HG03280 (cell line): Measurements from ENCODE around the gene CTTN.
"Not testable (repeated sequence)": the region's sequence is repeated elsewhere in the genome, so short reads cannot be mapped to it uniquely, and the experiment has no call there.

Source experiments
- ATAC-seq: cut with Tn5 transposase; IDR thresholded peaks from one replicate; pipeline ENCODE4 v1.9.1; 2021; ENCODE audit warnings: mild to moderate bottlenecking, moderate library complexity; ENCODE audit not compliant: unreplicated experiment

Gene CTTN

DNA sequence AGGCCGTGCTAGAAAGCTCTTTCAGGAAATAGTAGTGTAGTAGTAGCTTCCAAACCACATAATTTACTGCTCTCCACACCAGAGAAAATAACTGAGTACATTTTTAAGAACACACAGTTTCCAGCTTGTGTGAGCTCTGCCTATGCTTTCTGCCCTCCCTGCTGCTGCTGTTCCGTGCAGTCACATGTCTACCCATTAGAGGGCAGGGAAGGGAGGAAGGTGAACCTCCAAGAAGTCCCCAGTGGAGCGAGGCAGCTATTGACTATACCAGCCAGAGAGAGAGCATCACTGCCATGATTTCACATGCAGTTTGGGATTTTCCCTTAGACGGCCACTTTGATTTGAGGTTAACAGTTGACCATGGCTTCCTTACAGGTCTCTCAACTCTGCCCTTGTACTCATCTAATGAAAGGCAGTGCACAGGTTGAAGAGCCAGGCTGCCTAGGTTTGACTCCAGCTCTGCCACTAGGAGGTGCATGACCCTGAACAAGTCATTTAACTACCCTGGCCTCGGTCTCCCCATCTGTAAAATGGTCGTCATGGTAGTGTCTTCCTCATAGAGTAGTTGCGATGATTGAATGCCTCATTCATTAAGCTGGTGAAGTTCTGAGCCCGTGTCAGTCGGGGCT is 19.7 kb upstream of the CTTN start:
- ATAC-seq, result no peak

DNA sequence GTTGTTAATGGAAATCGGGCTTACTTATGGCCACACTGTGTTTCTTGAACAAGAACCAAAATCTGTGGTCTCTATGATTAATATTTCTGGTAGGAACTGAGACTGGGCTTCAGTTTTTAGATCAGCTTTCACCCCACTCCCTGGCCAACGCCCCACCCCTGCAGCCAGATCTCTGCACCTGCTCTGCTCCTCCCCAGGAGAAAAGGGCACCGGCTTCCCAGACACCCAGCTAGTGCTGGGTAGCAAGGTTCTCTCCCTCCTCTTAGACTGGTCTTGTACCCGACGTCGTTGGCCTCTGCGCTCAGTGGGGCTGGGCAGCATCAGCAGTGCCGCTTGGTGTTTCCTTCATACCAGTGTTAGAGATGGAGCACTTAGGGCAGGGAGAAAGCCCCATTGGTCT is 17.0 kb upstream of the CTTN start:
- ATAC-seq, result no peak

DNA sequence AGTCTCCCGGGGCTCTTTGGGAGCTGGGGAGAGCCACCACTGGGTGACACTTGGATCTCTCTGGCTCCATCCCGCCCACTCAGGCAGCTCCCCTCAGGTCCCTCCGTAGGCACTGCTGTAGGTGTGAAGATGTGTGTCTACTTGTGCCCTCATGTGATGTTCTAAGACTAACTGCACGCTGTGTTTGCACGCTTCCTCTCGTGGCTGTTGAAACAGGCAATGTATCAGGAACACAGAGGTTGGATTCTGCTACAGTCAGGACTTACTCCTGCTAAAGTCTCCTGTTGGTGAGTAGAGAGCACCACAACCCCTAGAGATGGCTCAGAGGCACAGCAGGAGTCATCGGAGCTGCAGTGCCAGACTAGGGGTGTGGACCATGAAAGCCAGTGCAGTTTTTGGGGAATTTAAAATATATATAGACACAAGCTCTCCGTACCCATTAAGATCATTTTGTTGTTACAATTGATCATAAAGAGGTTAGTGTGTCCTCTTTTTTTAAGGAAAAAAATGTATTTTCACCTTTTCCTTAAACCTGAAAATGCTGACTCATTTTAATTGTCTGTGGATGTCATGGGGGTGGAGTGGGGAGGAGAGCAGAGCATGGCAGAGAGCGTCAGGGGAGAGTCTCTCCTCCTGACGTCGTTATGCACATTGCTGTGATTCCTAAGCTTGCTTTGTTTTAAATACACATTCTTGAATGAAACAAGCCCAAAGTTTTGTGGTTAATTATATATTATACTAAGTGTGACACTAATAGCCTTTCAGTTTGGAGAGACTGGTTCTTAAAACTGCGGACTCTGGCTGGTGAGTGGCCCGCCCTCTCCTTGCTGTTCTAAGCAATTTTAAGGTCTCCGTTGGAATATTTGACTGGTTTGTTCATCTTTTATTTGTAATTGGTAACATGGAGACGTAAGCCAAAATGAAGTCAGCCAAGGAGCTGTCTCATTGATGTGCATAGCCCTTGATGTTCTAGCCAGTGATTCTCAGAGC is 16.2 kb upstream of the CTTN start:
- no peak for ATAC-seq

DNA sequence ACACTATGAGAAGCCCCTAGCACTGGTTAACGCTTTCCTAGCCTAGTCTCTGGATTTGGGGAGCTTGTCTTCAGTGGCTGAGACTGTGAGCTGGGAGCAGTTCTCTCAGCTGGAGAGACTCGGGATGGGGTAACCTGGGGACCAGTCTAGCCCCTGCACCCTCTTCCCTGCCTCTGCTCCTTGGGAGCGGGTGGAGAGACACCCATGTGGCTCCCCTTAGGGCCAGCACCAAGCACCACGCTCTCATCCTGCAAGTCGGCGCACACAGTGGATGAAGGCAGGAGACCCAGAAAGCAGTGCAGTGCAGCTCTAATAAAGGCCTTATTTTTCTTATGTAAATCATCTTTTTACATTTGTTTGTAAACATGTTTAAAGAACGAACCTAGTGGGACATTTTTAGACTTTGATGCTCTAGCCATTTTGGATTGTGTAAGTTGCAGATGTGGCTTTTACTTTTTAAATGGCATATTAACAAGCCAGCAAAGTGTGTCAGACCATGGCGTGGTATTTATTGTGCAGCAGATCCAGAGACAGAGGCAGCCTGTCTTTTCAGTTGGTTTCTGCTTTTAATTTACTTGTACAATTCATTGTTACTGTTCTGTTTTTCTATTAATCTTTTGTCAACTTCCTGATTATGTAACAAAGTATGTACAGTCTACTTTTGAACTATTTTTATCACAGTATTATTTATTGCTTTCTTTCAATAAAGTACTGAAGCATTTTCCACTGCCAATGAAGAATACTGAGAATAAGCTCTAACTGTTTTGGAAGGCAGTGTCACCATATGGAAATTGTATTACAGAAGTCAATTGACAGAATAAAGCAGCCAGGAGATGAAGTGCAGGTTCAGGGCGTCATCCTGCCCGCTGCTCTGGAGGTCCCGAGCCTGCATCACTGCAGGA is 14.4 kb upstream of the CTTN start:
- ATAC-seq, result no peak

DNA sequence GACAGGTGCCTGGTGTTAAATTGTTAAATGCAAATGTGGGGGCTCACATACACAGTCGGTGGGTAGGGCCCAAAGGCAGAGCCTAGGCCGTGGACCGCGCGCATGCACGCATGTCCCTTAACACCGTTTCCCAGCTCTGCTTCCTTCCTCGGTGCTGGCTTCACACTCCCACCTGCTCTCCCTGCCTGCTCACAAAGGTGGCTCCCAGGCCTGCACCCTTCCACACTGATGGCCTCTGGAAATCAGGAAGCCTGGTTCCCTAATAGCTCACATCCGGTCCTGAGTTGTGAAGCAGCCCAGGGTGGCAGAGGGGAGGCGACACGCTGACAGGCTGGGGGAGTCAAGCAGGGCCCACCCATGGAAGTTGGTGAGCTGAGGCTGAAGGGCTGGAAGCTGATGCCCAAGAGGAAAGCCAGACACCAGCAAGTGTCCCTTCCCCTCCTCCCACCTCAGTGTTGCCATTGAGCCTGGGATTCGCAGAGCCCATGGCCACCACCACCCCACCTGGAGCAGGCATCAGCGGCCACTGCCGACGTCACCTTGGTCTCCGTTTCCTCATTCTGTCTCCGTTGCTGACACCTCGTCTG is 13.7 kb upstream of the CTTN start:
- ATAC-seq, result no peak

DNA sequence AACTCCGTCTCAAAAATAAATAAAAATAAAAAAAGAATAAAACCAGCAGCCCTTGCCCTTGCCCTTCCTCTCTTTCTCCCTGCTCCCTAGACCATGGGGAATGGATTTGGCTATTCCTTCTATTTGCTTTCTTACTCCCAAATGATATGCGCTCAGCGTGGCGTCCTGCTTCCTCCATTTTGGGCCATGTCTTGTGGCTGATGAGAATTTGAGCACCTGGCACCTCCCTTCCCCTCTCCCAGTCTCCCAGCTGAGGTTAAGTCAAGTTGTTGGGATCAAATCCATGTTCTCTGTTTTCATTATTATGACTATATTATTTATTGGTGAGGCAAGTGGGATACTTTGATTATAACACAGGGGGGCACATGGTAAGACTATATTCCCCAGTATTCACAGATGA is 10.8 kb upstream of the CTTN start:
- ATAC-seq, result no peak

GRCh38 chr11:70389201-70389600 is 9.1 kb upstream of the CTTN start:
- no peak for ATAC-seq

- ATAC-seq, result not testable (repeated sequence)
These were observed 7.4 kb upstream of the CTTN start for GRCh38 chr11:70390882-70391281.

- no peak for ATAC-seq
These were observed 3.9 kb upstream of the CTTN start for GRCh38 chr11:70394211-70394950.

DNA sequence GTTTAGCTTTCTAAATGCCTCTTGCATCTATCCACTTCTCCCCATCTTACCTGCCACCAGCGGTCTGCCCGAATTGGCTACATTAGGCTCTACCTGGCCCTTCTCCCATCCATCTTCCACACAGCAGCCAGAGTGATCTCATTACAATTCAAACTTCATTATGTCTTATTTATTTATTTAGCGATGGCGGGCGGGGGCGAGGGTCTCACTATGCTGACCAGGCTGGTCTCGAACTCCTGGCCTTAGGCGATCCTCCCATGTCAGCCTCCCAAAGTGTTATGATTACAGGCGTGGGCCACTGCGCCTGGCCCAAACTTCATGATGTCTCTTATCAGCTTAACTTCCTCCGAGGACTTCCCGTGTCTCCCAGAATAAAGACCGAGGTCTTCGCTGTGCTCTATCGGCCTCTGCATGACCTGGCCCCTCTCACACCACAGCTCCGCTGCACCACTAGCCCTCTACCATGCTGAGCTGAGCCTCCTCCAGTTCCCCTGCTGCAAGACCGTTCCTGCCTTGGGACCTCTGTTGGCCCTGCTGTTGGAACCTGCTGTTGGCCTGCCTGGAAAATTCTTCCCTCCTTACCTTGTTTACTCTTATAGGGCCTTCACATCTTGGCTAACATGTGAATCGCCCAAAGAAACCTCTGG is 870 bp upstream of the CTTN start:
- ATAC-seq, result no peak

DNA sequence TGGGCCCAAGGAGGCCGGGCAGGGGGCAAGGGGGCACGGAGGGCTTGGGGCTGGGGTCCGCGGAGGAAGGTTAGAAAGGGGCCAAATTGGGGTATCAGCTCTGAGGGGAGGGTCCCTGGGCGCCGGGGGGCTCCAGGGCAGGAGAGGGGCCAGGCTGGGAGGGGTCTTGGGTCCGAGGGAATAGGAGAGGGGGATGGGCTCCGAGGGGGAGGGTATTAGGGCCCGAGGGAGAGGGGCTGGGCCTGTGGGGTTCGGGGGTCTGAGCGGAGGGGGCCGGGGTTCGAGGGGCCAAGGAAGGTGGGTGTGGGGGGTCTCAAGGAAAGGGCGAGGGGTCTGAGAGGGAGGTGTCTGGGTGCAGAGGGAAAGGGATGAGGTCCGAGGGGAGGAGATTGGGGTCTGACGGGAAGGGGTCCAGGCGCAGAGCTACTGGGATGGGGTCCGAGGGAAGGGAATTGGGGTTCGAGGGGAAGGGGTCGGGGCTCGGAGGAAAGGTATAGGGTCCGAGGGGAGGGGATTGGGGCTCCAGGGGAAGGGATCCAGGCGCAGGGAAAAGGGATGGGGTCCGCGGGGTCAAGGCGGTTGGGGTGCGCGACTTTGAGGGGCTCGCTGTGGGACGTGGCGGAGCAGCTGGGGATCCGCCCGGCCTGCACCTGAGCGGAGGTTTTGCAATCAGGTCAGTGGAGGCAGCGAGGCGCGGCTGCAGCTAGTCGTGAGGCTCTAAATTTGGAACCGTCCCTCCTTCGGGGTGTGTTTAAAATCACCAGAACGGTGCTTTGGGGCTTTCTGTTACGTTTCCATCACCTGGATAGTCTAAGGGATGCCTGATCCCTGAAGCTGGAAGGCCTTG is 728 bp downstream of the CTTN start:
- no peak for ATAC-seq

DNA sequence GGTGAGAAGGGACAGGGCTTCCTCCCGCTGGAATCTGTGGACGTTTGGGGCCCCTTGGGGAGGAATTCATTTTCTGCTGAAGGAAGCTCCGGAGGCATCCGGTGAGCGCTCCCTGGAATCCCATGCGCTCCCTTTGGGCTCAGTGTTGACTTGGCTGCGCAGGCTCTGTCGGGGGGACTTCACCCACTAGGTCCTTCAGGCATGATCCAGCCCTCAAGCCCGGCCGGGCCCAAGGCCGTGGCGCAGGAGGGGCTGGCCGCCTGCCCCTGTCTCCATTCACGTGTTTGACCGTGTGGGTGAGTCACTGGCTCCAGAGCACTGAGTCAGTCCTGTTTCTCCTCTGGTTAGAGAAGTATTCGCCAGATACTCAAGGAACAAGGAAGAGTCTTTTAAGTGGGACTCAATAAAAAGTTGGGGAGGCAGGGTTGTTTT is 1.4 kb downstream of the CTTN start:
- no peak for ATAC-seq

DNA sequence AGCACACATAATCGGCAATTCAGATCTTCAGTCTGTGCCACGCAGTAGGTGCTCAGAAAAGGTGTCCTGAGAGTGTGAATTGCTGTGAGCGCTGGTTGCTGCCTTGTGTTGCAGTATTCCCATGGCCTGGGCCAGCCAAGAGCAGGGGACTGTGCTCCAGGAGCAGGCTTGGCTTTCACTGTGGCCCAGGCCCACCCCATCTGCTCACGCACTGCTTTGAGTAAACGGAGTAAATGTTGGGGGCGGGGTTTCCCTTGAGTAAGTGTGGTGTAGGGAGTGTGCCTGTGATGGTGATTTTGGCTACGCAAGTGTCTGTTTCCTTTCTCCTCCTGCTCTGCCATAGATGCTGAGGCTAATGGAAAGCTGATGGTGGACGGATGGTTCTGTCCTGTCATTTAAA is 2.3 kb downstream of the CTTN start:
- no peak for ATAC-seq

DNA sequence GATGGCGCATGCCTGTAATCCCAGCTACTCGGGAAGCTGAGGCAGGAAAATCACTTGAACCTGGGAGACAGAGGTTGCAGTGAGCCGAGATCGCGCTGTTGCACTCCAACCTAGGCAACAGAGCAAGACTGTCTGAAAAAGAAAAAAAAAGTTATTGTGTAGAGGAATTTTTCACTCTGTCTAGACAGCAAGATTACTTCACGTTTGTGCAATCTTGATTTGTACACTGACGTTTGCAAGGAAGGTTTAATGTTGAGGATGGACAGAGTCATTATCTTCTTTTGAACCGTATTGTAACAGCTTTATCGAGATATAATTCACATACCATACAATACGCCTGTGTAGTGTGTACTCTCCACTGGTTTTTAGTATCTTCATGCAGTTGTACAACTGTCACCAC is 3.7 kb downstream of the CTTN start:
- no peak for ATAC-seq

DNA sequence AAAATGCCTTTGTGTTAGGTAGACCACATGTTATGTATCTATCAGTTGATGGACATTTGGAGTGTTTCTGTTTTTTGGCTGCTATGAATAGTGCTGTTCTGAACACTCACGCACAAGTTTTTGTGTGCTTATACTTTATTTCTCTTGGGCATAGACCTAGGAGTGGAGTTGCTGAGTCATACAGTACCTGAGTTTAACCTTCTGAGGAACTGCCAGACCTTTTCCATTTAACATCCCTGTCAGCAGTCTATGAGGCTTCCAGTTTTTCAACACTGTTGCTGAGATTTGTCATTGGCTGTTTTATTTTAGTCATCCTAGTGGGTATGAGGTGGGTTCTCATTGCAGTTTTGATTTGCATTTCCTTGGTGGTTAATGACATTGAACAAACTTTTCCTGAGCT is 4.4 kb downstream of the CTTN start:
- no peak for ATAC-seq

GRCh38 chr11:70404244-70404643 is 5.9 kb downstream of the CTTN start:
- no peak for ATAC-seq

DNA sequence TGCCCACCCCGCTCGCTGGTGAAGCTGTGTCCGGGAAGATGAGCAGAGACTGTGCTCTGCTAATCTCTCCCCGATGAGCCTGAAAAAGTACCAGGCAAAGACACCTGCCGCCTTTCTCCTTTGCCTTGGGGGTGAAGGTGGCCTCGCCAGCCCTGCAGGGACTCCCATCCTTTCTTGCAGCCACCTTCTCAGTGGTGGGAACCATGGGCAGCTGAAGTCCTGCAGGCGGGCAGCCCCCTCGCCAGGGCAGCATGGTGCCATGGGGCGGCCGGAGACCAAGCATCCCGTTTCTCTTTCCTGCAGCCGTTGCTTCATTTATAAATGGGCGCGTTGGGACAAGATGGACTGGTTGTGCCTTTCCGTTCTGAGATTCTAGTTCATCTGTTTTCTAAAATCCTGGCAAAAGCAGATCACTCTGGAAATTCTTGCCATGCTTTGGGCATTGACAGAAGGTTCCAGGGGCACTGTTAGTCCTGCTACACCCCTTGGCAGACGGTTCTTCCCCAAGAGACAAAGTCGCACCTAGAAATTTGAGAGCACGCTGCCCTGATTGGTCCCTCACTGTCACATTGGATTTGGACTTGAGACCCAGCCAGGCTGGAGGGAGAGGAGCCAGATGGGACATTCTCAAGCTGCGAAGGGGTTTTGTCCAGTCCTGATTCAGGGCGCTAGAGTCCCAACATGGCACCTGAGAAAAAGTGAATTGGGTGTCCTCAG is 7.5 kb downstream of the CTTN start:
- ATAC-seq, result no peak

GRCh38 chr11:70407121-70407520 is 8.8 kb downstream of the CTTN start:
- ATAC-seq, result no peak
